ENCODE measurements around the gene IVNS1ABP. TPM values are rescaled to one million over a fixed set of nuclear protein-coding genes. Genes with fewer than 3 reads are reported as not detected.
"Not testable (repeated sequence)": the region's sequence is repeated elsewhere in the genome, so short reads cannot be mapped to it uniquely, and the experiment has no call there.

Gene IVNS1ABP
- total and polyA plus RNA-seq, 8 donors: 22.9 to 53.9 (median 35.2) TPM

GRCh38 chr1:185251928-185252327 lies 65.1 kb downstream of the IVNS1ABP start:
- 83 to 95% methylated on average over 2 to 3 of the region's 4 CpGs for WGBS, 2 donors
- ATAC-seq; H3K27ac ChIP-seq; H3K9me3 ChIP-seq; H3K36me3 ChIP-seq; H3K4me3 ChIP-seq; DNase-seq; FAIRE-seq; H3K27me3 ChIP-seq; H3K4me1 ChIP-seq; intact Hi-C loops (cut with DNase I): not testable (repeated sequence)

GRCh38 chr1:185250063-185250462 lies 67.0 kb downstream of the IVNS1ABP start:
- FAIRE-seq (no peak), DNase-seq (no peak), ATAC-seq (no peak)
- 93 to 96% methylated on average over 4 of the region's 4 CpGs for WGBS, 2 donors
- TF ChIP-seq CTCF (IDR thresholded peaks at IDR 0.05): no peak
- Histone ChIP-seq H3K27ac (no peak overlapping the region), H3K4me1 (no peaks in the 10 kb centered on the region), H3K9me3 (no peaks in the 10 kb centered on the region), H3K27me3 (no peaks in the 10 kb centered on the region), H3K4me3 (no peak overlapping the region), H3K36me3 (no peaks in the 10 kb centered on the region)
- intact Hi-C loops (cut with DNase I): no loop called here

- DNase-seq: no peak
- TF ChIP-seq CTCF (IDR thresholded peaks at IDR 0.05): no peak
- Histone ChIP-seq H3K36me3 (no peaks in the 10 kb centered on the region), H3K27me3 (no peaks in the 10 kb centered on the region), H3K9me3 (no peaks in the 10 kb centered on the region), H3K4me3 (no peak overlapping the region), H3K4me1 (no peaks in the 10 kb centered on the region), H3K27ac (no peak overlapping the region)
- 42 to 43% methylated on average over 2 of the region's 2 CpGs for WGBS, 2 donors
- ATAC-seq: peak in 3 of 4 donors; percentile 71 to 77 (median 74)
- FAIRE-seq: no peak
- intact Hi-C loops (cut with DNase I): no loop called here
These were observed 67.5 kb downstream of the IVNS1ABP start for GRCh38 chr1:185249563-185249962.

Other genes with a start within 250 kb of the IVNS1ABP start
- 10 to 100 TPM in 1 of 6 donors, 1 to 10 TPM in 5; 4.4 to 11.1 (median 8.0) TPM for gene TRMT1L, start 160.3 kb downstream of the IVNS1ABP start, total RNA-seq
- gene TRMT1L, start 160.3 kb downstream of the IVNS1ABP start, polyA plus RNA-seq: 1 to 10 TPM; 2.9 to 4.6 TPM
- gene SWT1, start 160.1 kb downstream of the IVNS1ABP start, total RNA-seq: 1 to 10 TPM; 6.3 to 9.3 (median 8.7) TPM
- 1 to 10 TPM; 2.5 to 3.2 TPM for gene SWT1, start 160.1 kb downstream of the IVNS1ABP start, polyA plus RNA-seq

Measured in pancreas (tissue), 10 donors.